H1 (cell line): ENCODE measurements around the gene ABTB1. TPM values are rescaled to one million over a fixed set of nuclear protein-coding genes. Genes with fewer than 3 reads are reported as not detected.

ENCODE experiments used
- polyA plus RNA-seq, 7 experiments: library from polyadenylated mRNA; depleted of rRNA in 3 of 7; stranded (reverse) in 5 of 7; unstranded in 2 of 7; fragments of >200 nt in 5 of 7; fragments of 200-250 nt in 2 of 7; gene quantifications; 1 replicate in 5 of 7; 2 replicates in 1 of 7; 4 replicates in 1 of 7; pipeline versions ENCODE4 v1.2.1 to v1.2.3, GENCODE V29; 2011 to 2013; ENCODE audit warnings: missing spikeins in 2 of 7, mixed read lengths in 2 of 7
- total RNA-seq: library from RNA; stranded (reverse); fragmentation: NEBNext Ultra II Directional; extraction: Animal tissue kit (Norgen Biotek cat#: 25700); gene quantifications from 2 replicates; pipeline ENCODE4 v1.2.1, GENCODE V29; 2021
- TF ChIP-seq, protein P1 (sequence below): fragments of 300-600 bp; sonication (generic); IDR thresholded peaks from 2 replicates; pipeline ENCODE4 v1.7.1; 2012; ENCODE audit warnings: low read length, moderate library complexity, mild to moderate bottlenecking, inconsistent platforms; ENCODE audit not compliant: insufficient replicate concordance

The ABTB1 gene
- total and polyA plus RNA-seq, 2 of the 8 experiments (the other 6 are each of a cell fraction or from before 2014, with no cell fraction given), result 7.1 to 9.4 TPM

DNA sequence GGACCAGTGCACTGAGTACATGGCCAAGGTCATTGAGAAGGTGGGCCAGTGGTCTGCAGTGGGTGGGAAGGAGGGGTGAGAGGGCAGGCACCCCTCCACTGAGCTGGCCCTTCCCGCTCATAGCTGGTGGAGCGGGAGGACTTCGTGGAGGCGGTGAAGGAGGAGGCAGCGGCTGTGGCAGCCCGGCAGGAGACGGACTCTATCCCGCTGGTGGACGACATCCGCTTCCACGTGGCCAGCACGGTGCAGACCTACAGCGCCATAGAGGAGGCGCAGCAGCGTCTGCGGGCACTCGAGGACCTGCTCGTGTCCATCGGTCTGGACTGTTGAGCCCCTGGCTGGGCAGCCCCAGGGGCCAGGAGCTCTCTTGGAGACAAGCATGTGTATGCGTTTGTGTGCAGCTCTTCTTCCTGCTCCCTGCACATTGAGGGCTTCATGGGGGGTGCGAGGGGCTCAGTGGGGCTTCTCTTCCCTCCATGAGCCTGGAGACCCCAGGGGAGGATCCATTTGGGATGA lies 7.5 kb downstream of the ABTB1 start (continued):
- TF ChIP-seq, protein P1, sequence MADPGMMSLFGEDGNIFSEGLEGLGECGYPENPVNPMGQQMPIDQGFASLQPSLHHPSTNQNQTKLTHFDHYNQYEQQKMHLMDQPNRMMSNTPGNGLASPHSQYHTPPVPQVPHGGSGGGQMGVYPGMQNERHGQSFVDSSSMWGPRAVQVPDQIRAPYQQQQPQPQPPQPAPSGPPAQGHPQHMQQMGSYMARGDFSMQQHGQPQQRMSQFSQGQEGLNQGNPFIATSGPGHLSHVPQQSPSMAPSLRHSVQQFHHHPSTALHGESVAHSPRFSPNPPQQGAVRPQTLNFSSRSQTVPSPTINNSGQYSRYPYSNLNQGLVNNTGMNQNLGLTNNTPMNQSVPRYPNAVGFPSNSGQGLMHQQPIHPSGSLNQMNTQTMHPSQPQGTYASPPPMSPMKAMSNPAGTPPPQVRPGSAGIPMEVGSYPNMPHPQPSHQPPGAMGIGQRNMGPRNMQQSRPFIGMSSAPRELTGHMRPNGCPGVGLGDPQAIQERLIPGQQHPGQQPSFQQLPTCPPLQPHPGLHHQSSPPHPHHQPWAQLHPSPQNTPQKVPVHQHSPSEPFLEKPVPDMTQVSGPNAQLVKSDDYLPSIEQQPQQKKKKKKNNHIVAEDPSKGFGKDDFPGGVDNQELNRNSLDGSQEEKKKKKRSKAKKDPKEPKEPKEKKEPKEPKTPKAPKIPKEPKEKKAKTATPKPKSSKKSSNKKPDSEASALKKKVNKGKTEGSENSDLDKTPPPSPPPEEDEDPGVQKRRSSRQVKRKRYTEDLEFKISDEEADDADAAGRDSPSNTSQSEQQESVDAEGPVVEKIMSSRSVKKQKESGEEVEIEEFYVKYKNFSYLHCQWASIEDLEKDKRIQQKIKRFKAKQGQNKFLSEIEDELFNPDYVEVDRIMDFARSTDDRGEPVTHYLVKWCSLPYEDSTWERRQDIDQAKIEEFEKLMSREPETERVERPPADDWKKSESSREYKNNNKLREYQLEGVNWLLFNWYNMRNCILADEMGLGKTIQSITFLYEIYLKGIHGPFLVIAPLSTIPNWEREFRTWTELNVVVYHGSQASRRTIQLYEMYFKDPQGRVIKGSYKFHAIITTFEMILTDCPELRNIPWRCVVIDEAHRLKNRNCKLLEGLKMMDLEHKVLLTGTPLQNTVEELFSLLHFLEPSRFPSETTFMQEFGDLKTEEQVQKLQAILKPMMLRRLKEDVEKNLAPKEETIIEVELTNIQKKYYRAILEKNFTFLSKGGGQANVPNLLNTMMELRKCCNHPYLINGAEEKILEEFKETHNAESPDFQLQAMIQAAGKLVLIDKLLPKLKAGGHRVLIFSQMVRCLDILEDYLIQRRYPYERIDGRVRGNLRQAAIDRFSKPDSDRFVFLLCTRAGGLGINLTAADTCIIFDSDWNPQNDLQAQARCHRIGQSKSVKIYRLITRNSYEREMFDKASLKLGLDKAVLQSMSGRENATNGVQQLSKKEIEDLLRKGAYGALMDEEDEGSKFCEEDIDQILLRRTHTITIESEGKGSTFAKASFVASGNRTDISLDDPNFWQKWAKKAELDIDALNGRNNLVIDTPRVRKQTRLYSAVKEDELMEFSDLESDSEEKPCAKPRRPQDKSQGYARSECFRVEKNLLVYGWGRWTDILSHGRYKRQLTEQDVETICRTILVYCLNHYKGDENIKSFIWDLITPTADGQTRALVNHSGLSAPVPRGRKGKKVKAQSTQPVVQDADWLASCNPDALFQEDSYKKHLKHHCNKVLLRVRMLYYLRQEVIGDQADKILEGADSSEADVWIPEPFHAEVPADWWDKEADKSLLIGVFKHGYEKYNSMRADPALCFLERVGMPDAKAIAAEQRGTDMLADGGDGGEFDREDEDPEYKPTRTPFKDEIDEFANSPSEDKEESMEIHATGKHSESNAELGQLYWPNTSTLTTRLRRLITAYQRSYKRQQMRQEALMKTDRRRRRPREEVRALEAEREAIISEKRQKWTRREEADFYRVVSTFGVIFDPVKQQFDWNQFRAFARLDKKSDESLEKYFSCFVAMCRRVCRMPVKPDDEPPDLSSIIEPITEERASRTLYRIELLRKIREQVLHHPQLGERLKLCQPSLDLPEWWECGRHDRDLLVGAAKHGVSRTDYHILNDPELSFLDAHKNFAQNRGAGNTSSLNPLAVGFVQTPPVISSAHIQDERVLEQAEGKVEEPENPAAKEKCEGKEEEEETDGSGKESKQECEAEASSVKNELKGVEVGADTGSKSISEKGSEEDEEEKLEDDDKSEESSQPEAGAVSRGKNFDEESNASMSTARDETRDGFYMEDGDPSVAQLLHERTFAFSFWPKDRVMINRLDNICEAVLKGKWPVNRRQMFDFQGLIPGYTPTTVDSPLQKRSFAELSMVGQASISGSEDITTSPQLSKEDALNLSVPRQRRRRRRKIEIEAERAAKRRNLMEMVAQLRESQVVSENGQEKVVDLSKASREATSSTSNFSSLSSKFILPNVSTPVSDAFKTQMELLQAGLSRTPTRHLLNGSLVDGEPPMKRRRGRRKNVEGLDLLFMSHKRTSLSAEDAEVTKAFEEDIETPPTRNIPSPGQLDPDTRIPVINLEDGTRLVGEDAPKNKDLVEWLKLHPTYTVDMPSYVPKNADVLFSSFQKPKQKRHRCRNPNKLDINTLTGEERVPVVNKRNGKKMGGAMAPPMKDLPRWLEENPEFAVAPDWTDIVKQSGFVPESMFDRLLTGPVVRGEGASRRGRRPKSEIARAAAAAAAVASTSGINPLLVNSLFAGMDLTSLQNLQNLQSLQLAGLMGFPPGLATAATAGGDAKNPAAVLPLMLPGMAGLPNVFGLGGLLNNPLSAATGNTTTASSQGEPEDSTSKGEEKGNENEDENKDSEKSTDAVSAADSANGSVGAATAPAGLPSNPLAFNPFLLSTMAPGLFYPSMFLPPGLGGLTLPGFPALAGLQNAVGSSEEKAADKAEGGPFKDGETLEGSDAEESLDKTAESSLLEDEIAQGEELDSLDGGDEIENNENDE, result no peak
